Dermis blood vessel endothelial cell (primary cell): ENCODE data around the gene RBM47. TPM values are rescaled to one million over a fixed set of nuclear protein-coding genes. Genes with fewer than 3 reads are reported as not detected.
"Not testable (repeated sequence)": the region's sequence is repeated elsewhere in the genome, so short reads cannot be mapped to it uniquely, and the experiment has no call there.

Experiments used
- DNase-seq: peaks from one replicate; pipeline ENCODE4 v3.0.0; 2010
- total RNA-seq: library from RNA; depleted of rRNA; stranded (reverse); fragments of >200 nt; gene quantifications from 2 replicates; pipeline ENCODE4 v1.2.3, GENCODE V29; 2014

Gene RBM47
- total RNA-seq, 1 donor from 2014 or later, result 1.0 TPM

- no peak for DNase-seq
Measured at GRCh38 chr4:40403081-40403480, 226.6 kb downstream of the RBM47 start.

GRCh38 chr4:40402556-40402955 is 227.1 kb downstream of the RBM47 start:
- no peak for DNase-seq

GRCh38 chr4:40401631-40402030 is 228.0 kb downstream of the RBM47 start:
- DNase-seq, result no peak

- DNase-seq, result no peak
Measured at GRCh38 chr4:40401096-40401495, 228.6 kb downstream of the RBM47 start.

- DNase-seq, result no peak
Measured at GRCh38 chr4:40399578-40399977, 230.1 kb downstream of the RBM47 start.

- DNase-seq, result no peak
Measured at GRCh38 chr4:40395908-40396793, 233.5 kb downstream of the RBM47 start.

GRCh38 chr4:40395166-40395900 is 234.3 kb downstream of the RBM47 start:
- DNase-seq, result no peak

- DNase-seq, result peak; percentile 1
Measured at GRCh38 chr4:40394236-40394635, 235.4 kb downstream of the RBM47 start.

- DNase-seq, result not testable (repeated sequence)
Measured at GRCh38 chr4:40392241-40392640, 237.4 kb downstream of the RBM47 start.

- DNase-seq, result no peak
Measured at GRCh38 chr4:40389986-40390385, 239.7 kb downstream of the RBM47 start.

GRCh38 chr4:40388239-40388638 is 241.4 kb downstream of the RBM47 start:
- DNase-seq, result no peak

GRCh38 chr4:40380647-40381046 is 249.0 kb downstream of the RBM47 start:
- DNase-seq, result no peak

- DNase-seq, result no peak
Measured at GRCh38 chr4:40379248-40379647, 250.4 kb downstream of the RBM47 start.

- no peak for DNase-seq
Measured at GRCh38 chr4:40378619-40379018, 251.0 kb downstream of the RBM47 start.

GRCh38 chr4:40377512-40378365 is 251.9 kb downstream of the RBM47 start:
- DNase-seq, result no peak

GRCh38 chr4:40375620-40376019 is 254.0 kb downstream of the RBM47 start:
- no peak for DNase-seq

GRCh38 chr4:40375095-40375494 is 254.6 kb downstream of the RBM47 start:
- no peak for DNase-seq

GRCh38 chr4:40373636-40374035 is 256.0 kb downstream of the RBM47 start:
- no peak for DNase-seq
